Head of caudate nucleus (tissue), 42 donors: ENCODE data around the gene PBX1.
A peak's percentile ranks its signal among the peaks of the same experiment; 100 is the strongest.
"Not testable (repeated sequence)": the region's sequence is repeated elsewhere in the genome, so short reads cannot be mapped to it uniquely, and the experiment has no call there.

Experiments
- DNase-seq, 42 donors: peaks; one replicate each; pipeline versions ENCODE4 v3.0.0 to v3.0.0-alpha.2; 2020 to 2021; ENCODE audit warnings: mixed read lengths in 7 of 42
- intact Hi-C: fragments of 100-400 bp; cut with DNase I; formaldehyde crosslinking; loops from one replicate; pipeline ENCODE4 v1.15.0; 2022

The PBX1 gene

GRCh38 chr1:164587617-164588501 is 28.9 kb downstream of the PBX1 start:
- intact Hi-C loops = no loop called here
- no peak for DNase-seq

- intact Hi-C loops = no loop called here
These were observed 29.7 kb downstream of the PBX1 start for GRCh38 chr1:164588516-164589341.

GRCh38 chr1:164589408-164589807 is 30.4 kb downstream of the PBX1 start:
- DNase-seq = no peak
- intact Hi-C loops = no loop called here

More at GRCh38 chr1:164588516-164589341, 29.7 kb downstream of the PBX1 start:
- DNase-seq = peak in 39 of 42 donors; percentile 25 to 83 (median 55)

GRCh38 chr1:164589961-164590507 is 31.1 kb downstream of the PBX1 start:
- DNase-seq = no peak
- intact Hi-C loops = no loop called here

- DNase-seq = no peak
- intact Hi-C loops = no loop called here
These were observed 31.6 kb downstream of the PBX1 start for GRCh38 chr1:164590592-164590991.

GRCh38 chr1:164591858-164592257 is 32.9 kb downstream of the PBX1 start:
- intact Hi-C loops = no loop called here
- DNase-seq = no peak

GRCh38 chr1:164592634-164593033 is 33.6 kb downstream of the PBX1 start:
- intact Hi-C loops = no loop called here
- no peak for DNase-seq

- intact Hi-C loops = no loop called here
- no peak for DNase-seq
These were observed 36.2 kb downstream of the PBX1 start for GRCh38 chr1:164595212-164595611.

GRCh38 chr1:164596172-164596571 is 37.2 kb downstream of the PBX1 start:
- DNase-seq = no peak
- intact Hi-C loops = no loop called here

- no peak for DNase-seq
- intact Hi-C loops = no loop called here
These were observed 39.7 kb downstream of the PBX1 start for GRCh38 chr1:164598719-164599118.

GRCh38 chr1:164599272-164599671 is 40.3 kb downstream of the PBX1 start:
- intact Hi-C loops = no loop called here

GRCh38 chr1:164601399-164602100 is 42.6 kb downstream of the PBX1 start:
- intact Hi-C loops = no loop called here
- DNase-seq = no peak

More at GRCh38 chr1:164599272-164599671, 40.3 kb downstream of the PBX1 start:
- peak in 1 of 42 donors; percentile 18 for DNase-seq

GRCh38 chr1:164602101-164602422 is 43.1 kb downstream of the PBX1 start:
- no peak for DNase-seq
- intact Hi-C loops = no loop called here

- intact Hi-C loops = no loop called here
- peak in 31 of 42 donors; percentile 21 to 76 (median 49) for DNase-seq
These were observed 43.6 kb downstream of the PBX1 start for GRCh38 chr1:164602480-164603093.

- DNase-seq, intact Hi-C loops: not testable (repeated sequence)
These were observed 44.8 kb downstream of the PBX1 start for GRCh38 chr1:164603805-164604204.

- no peak for DNase-seq
- intact Hi-C loops = no loop called here
These were observed 45.6 kb downstream of the PBX1 start for GRCh38 chr1:164604541-164604940.

- DNase-seq = no peak
- intact Hi-C loops = no loop called here
These were observed 46.5 kb downstream of the PBX1 start for GRCh38 chr1:164605254-164606091.

GRCh38 chr1:164607351-164607750 is 48.4 kb downstream of the PBX1 start:
- intact Hi-C loops = no loop called here
- no peak for DNase-seq
